Activated CD8-positive, alpha-beta memory T cell treated with anti-CD3 and anti-CD28 coated beads for 36 hours (primary cell): ENCODE results near the gene JOSD2. TPM values are rescaled to one million over a fixed set of nuclear protein-coding genes. Genes with fewer than 3 reads are reported as not detected.

Experiments
- CTCF ChIA-PET: fragments of 350-600 bp; sonication (Branson Sonifier 250); formaldehyde crosslinking; loops from one replicate; lab custom pipeline; 2021; ENCODE audit warnings: antibody characterized with exemption; lab: Charles Lee
- POLR2A ChIA-PET: fragments of 350-600 bp; sonication (Branson Sonifier 250); formaldehyde crosslinking; loops from one replicate; lab custom pipeline; 2021; ENCODE audit warnings: antibody characterized with exemption; lab: Charles Lee
- total RNA-seq, 2 experiments: library from RNA; stranded (reverse); gene quantifications; one replicate each; pipeline ENCODE4 v1.2.3, GENCODE V29; 2021

The JOSD2 gene
- total RNA-seq, 2 experiments from 2014 or later: 40.0 to 44.8 TPM

- ChIA-PET POLR2A (no interaction called here), CTCF (no interaction called here)
These were observed 9.8 kb downstream of the JOSD2 start for GRCh38 chr19:50501186-50501567.

- POLR2A ChIA-PET: no interaction called here
- CTCF ChIA-PET: no interaction called here
These were observed 10.2 kb downstream of the JOSD2 start for GRCh38 chr19:50500753-50501151.

- CTCF ChIA-PET: no interaction called here
- POLR2A ChIA-PET: no interaction called here
These were observed 10.8 kb downstream of the JOSD2 start for GRCh38 chr19:50500060-50500752.

GRCh38 chr19:50498219-50499056 is 12.6 kb downstream of the JOSD2 start:
- CTCF ChIA-PET: no interaction called here
- POLR2A ChIA-PET: no interaction called here

GRCh38 chr19:50497022-50497405 is 14.0 kb downstream of the JOSD2 start:
- ChIA-PET CTCF (no interaction called here), POLR2A (no interaction called here)

GRCh38 chr19:50496189-50497021 is 14.6 kb downstream of the JOSD2 start:
- POLR2A ChIA-PET: no interaction called here

GRCh38 chr19:50495020-50495531 is 15.9 kb downstream of the JOSD2 start:
- POLR2A ChIA-PET: no interaction called here
- CTCF ChIA-PET: no interaction called here

More at GRCh38 chr19:50496189-50497021, 14.6 kb downstream of the JOSD2 start:
- CTCF ChIA-PET: interaction anchor here (0.6 to 0.7 kb wide), 2 partner anchors 91 to 168 kb away, joined by 3 read pairs; no protein-coding TSS in a partner anchor

- CTCF ChIA-PET: interaction anchor here (0.7 kb wide), 1 partner anchor 193 kb away, joined by 3 read pairs; no protein-coding TSS in a partner anchor
- POLR2A ChIA-PET: interaction anchor here (0.6 kb wide), 1 partner anchor 201 kb away, joined by 8 read pairs; no protein-coding TSS in a partner anchor
These were observed 16.6 kb downstream of the JOSD2 start for GRCh38 chr19:50494186-50495019.

- ChIA-PET POLR2A (no interaction called here), CTCF (no interaction called here)
These were observed 17.8 kb downstream of the JOSD2 start for GRCh38 chr19:50493171-50493570.

GRCh38 chr19:50492303-50493052 is 18.5 kb downstream of the JOSD2 start:
- ChIA-PET POLR2A (no interaction called here), CTCF (no interaction called here)

- CTCF ChIA-PET: no interaction called here
- POLR2A ChIA-PET: no interaction called here
These were observed 20.0 kb downstream of the JOSD2 start for GRCh38 chr19:50490991-50491472.

GRCh38 chr19:50490411-50490811 is 20.6 kb downstream of the JOSD2 start:
- CTCF ChIA-PET: no interaction called here
- POLR2A ChIA-PET: no interaction called here

- POLR2A ChIA-PET: interaction anchor here (0.6 kb wide), 1 partner anchor 13 kb away, joined by 3 read pairs; the partner anchor contains the start of gene EMC10
- CTCF ChIA-PET: no interaction called here
These were observed 21.5 kb downstream of the JOSD2 start for GRCh38 chr19:50489461-50490011.

GRCh38 chr19:50488389-50489194 is 22.4 kb downstream of the JOSD2 start:
- ChIA-PET POLR2A (no interaction called here), CTCF (no interaction called here)

- POLR2A ChIA-PET: no interaction called here
- CTCF ChIA-PET: interaction anchor here (0.6 to 0.9 kb wide), 4 partner anchors 129 to 1929 kb away, joined by 3 to 5 read pairs (median 4); no protein-coding TSS in a partner anchor
These were observed 24.0 kb downstream of the JOSD2 start for GRCh38 chr19:50486823-50487515.
